NCI-H69 (cell line): Measurements from ENCODE around the gene CNST.

Experiments
- DNase-seq: peaks from one replicate; lab custom pipeline; 2025; lab: John Stamatoyannopoulos, UW

The CNST gene

GRCh38 chr1:246566128-246566812 is at the start of gene CNST, which contains the start of gene TFB2M:
TSS of gene CNST (plus strand) at chr1:246566456. CDS start at chr1:246591563, 25,107 bp downstream.
TSS of gene TFB2M (minus strand) at chr1:246566261. CDS start at chr1:246566138, 123 bp downstream.
- DNase-seq, result peak; percentile 99

- DNase-seq, result no peak
These were observed 48.9 kb upstream of the CNST start for GRCh38 chr1:246517391-246517790.

GRCh38 chr1:246518456-246519205 is 47.6 kb upstream of the CNST start:
- no peak for DNase-seq

GRCh38 chr1:246519514-246519913 is 46.7 kb upstream of the CNST start:
- DNase-seq, result no peak

- no peak for DNase-seq
These were observed 39.9 kb upstream of the CNST start for GRCh38 chr1:246526380-246526779.

GRCh38 chr1:246526915-246527314 is 39.3 kb upstream of the CNST start:
- DNase-seq, result no peak

- no peak for DNase-seq
These were observed 38.7 kb upstream of the CNST start for GRCh38 chr1:246527402-246528088.

GRCh38 chr1:246528933-246529731 is 37.1 kb upstream of the CNST start:
- DNase-seq, result peak; percentile 7

GRCh38 chr1:246530482-246530881 is 35.8 kb upstream of the CNST start:
- DNase-seq, result no peak

- DNase-seq, result peak; percentile 17
These were observed 33.7 kb upstream of the CNST start for GRCh38 chr1:246532519-246532918.

- no peak for DNase-seq
These were observed 32.8 kb upstream of the CNST start for GRCh38 chr1:246533371-246533905.

GRCh38 chr1:246534114-246534513 is 32.1 kb upstream of the CNST start:
- DNase-seq, result no peak

- DNase-seq, result no peak
These were observed 28.8 kb upstream of the CNST start for GRCh38 chr1:246537441-246537840.

GRCh38 chr1:246537887-246538286 is 28.4 kb upstream of the CNST start:
- DNase-seq, result peak; percentile 79

GRCh38 chr1:246540738-246541491 is 25.3 kb upstream of the CNST start:
- no peak for DNase-seq

GRCh38 chr1:246544001-246544400 is 22.3 kb upstream of the CNST start:
- DNase-seq, result no peak

- DNase-seq, result no peak
These were observed 16.6 kb upstream of the CNST start for GRCh38 chr1:246549665-246550064.

GRCh38 chr1:246550402-246550801 is 15.9 kb upstream of the CNST start:
- no peak for DNase-seq

GRCh38 chr1:246552110-246552509 is 14.1 kb upstream of the CNST start:
- DNase-seq, result no peak

GRCh38 chr1:246554201-246554600 is 12.1 kb upstream of the CNST start:
- DNase-seq, result no peak

- no peak for DNase-seq
These were observed 8.2 kb upstream of the CNST start for GRCh38 chr1:246558041-246558440.
